Central memory CD8-positive, alpha-beta T cell (primary cell): ENCODE measurements around the gene GDF7.

Experiments used
- ATAC-seq: fragments of 150-1000 bp; cut with Tn5 transposase; replicated peaks from 2 replicates; pipeline ENCODE4 v1.10.0; 2022; ENCODE audit warnings: mild to moderate bottlenecking, moderate FRiP score, moderate number of reproducible peaks; ENCODE audit not compliant: poor library complexity, severe bottlenecking; ENCODE audit errors: extremely low read depth
- DNase-seq, 2 donors: peaks; one replicate each; pipeline ENCODE4 v3.0.0; 2021; ENCODE audit warnings: low spot score in 2 of 2
- H3K27ac Mint-ChIP-seq: one replicate; pipeline ENCODE4 v1.8.0; 2022; ENCODE audit warnings: low read depth, mild to moderate bottlenecking, moderate library complexity, mixed read lengths
- H3K27me3 Mint-ChIP-seq: one replicate; pipeline ENCODE4 v1.8.0; 2022; ENCODE audit warnings: mixed read lengths
- H3K36me3 Mint-ChIP-seq: one replicate; pipeline ENCODE4 v1.8.0; 2022; ENCODE audit warnings: mild to moderate bottlenecking, moderate library complexity, mixed read lengths; ENCODE audit not compliant: insufficient read depth
- H3K4me1 Mint-ChIP-seq: one replicate; pipeline ENCODE4 v1.8.0; 2022; ENCODE audit warnings: mixed read lengths
- H3K4me3 Mint-ChIP-seq: one replicate; pipeline ENCODE4 v1.8.0; 2022; ENCODE audit warnings: mild to moderate bottlenecking, moderate library complexity, mixed read lengths
- H3K9me3 Mint-ChIP-seq: one replicate; pipeline ENCODE4 v1.8.0; 2022; ENCODE audit warnings: mixed read lengths

The GDF7 gene

DNA sequence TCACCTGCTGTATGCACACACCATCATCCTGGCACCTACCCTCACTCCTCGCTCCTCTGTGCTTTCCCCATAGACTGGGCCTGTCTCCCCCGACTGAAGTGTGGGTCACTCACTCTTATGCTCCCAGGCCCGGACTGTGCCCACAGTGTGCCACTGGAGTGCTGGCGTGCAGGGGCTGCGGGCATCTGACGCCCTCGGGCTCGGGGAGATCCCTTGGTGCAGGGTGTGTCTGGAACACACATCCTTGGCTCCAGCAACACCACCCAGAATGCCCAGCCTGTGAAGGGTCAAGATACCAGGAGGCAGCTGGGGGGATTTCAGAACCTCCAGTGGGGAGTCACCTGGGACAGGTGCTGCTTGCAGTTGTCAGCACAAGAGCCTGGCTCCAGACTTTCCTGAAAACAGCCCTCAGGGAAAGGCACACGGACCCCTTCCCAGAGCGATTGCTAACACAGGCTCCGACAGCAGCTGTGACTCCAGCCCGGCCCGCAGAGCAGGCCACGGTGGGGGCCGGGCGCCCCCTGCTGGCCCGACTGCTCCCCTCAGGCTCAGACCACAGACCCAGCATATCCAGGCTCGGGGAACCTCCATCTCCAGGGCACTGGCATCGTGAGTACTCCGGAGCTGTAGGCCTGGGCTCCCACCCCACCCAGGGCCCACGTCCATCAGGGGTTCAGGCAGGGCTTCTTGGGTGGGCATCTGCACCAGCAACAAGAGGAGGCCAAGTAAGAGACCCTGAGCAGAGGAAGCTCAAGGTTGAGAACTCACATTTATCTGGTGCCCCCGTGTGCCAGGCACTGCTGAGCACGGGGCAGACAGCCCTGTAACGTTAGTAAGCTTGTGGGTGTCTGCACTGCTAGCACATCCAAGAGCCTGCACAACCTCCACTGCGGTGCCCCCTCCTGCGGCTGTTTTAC is 24.6 kb upstream of the GDF7 start:
- peaks cover 11% of the 10 kb centered on the region for H3K36me3 Mint-ChIP-seq
- H3K9me3 Mint-ChIP-seq, result no peaks in the 10 kb centered on the region

DNA sequence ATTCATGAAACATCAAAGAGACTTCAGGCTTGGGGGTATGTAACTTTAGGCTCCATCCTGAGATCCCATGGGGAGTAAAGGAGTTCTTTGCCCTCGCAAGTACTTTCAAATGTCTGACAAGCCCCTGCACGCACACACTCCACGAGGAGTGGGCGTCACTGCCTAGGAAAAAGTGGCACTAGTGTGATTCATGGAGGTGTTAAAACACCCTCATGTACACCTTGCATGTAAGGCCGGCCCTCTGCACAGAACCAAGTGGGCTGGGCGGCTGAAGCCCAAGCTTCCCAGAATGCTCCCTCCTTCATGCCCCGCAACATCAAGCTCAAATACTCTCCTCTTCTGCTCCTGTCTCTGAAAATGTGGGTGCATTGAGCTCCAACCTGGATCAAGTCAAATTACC is 23.9 kb upstream of the GDF7 start:
- ATAC-seq (no peak), DNase-seq (no peak)
- H3K27ac Mint-ChIP-seq, result no peak overlapping the region
- peaks cover 11% of the 10 kb centered on the region for H3K36me3 Mint-ChIP-seq
- no peaks in the 10 kb centered on the region for H3K9me3 Mint-ChIP-seq
- no peak overlapping the region for H3K4me3 Mint-ChIP-seq
- H3K4me1 Mint-ChIP-seq, result peaks cover 19% of the 10 kb centered on the region
- no peaks in the 10 kb centered on the region for H3K27me3 Mint-ChIP-seq

More for the DNA sequence above, 24.6 kb upstream of the GDF7 start:
- Mint-ChIP-seq H3K27ac (no peak overlapping the region), H3K27me3 (no peaks in the 10 kb centered on the region), H3K4me1 (peaks cover 16% of the 10 kb centered on the region), H3K4me3 (no peak overlapping the region)
- ATAC-seq, result peak; percentile 96
- DNase-seq, result peak; percentile 60 to 68

DNA sequence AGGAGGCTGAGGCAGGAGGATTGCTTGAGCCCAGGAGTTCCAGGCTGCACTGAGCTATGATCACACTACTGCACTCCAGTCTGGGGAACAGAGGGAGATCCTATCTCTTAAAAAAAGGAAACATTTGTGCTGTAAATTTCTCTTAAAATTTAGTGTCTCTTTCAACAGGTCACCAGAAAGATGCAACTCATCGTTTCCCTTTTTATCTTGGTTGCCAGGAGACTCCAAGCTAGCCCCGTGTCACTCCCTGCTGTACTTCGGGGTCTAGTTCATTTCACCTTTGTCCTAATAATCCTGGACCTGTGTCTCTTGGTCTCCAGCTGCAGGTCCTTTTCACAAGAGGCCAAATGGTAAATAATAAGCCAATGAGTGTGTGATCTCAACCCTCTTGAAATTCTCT is 23.1 kb upstream of the GDF7 start:
- Mint-ChIP-seq H3K27ac (peak overlapping the region; percentile 61), H3K4me3 (no peak overlapping the region), H3K27me3 (no peaks in the 10 kb centered on the region), H3K4me1 (peaks cover 26% of the 10 kb centered on the region), H3K36me3 (peaks cover 11% of the 10 kb centered on the region), H3K9me3 (no peaks in the 10 kb centered on the region)
- ATAC-seq (no peak), DNase-seq (no peak)

DNA sequence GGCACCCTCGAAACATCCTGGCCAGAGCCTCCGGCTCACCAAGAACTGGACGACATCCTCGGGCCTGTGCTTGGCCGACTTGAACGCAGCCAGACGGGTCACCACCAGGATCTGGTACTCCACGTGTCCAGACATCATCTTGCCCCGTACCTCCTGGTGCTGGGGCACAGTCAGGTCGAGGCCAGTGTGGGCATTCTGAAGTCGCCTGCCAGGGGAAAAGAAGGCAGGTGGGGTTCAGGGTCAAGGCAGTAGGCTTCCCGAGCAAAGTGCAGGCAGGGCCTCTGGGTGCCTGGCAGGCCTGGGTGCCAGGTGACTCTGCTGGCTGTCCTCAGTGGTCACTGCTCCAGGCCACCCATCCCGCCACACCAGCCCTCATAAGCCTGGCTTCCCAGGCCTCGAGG is 21.6 kb upstream of the GDF7 start:
- Mint-ChIP-seq H3K27me3 (no peaks in the 10 kb centered on the region), H3K36me3 (peaks cover 8% of the 10 kb centered on the region), H3K4me3 (no peak overlapping the region), H3K27ac (no peak overlapping the region), H3K9me3 (no peaks in the 10 kb centered on the region), H3K4me1 (peaks cover 41% of the 10 kb centered on the region)
- no peak for DNase-seq
- ATAC-seq, result no peak

DNA sequence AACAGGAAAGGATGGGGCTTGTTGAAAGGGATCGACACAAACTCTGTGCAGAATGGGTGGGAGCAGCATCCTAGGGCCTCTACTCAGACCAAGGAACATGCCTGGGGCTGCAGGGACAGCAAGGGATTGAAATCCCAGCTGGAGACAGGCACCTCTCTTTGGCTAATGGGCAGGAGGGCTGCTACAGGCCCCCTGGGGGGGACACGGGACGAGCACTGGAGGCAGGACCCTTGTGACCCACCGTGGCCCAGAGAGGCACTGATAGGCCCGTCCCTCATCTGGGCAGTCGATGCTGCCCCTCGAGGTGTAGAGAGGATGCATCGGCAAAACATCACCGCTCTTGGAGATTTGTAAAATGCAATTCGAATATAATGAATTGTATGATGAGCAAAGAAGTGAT is 21.2 kb upstream of the GDF7 start:
- peaks cover 44% of the 10 kb centered on the region for H3K4me1 Mint-ChIP-seq
- no peaks in the 10 kb centered on the region for H3K27me3 Mint-ChIP-seq
- ATAC-seq (no peak), DNase-seq (no peak)
- H3K36me3 Mint-ChIP-seq, result peaks cover 8% of the 10 kb centered on the region
- no peak overlapping the region for H3K27ac Mint-ChIP-seq
- H3K9me3 Mint-ChIP-seq, result no peaks in the 10 kb centered on the region
- no peak overlapping the region for H3K4me3 Mint-ChIP-seq

DNA sequence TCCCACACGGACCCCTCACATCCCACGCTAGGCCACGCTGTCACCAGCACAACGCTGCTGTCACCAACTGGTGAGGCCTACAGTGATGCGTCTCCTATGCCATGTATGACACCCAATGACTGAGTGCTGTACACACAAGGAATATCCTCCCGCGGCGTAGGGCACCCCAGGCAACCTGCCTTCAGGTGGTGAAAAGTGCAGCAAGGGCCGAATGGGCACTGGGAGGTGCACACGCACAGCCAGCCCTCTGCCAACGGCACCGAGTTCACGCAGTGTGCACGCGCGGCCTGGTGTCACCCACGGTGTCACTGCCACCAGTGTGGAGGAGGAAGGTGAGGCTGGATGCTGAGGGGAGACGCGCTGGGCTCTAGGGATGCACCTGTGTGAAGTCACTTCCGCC is 20.5 kb upstream of the GDF7 start:
- H3K36me3 Mint-ChIP-seq, result peaks cover 11% of the 10 kb centered on the region

DNA sequence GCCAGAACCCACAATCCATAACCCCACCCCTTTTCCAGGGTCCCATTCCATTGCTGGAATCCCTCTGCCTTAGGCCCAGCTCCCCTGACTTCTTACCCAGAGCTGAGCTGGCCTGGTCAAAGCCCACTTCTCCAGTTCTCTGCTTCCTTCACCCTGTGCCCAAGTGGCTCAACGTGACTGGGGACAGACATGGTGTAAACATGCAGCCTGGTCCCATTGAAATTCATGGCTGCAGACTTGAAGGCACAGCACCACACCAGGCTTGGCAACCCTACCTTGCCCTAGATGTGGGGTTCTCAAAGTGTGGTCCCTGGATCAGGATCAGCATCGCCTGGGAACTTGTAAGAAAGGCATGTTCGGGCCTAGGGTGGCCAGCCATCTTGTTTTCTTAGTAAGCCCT is 19.7 kb upstream of the GDF7 start:
- DNase-seq (no peak), ATAC-seq (no peak)
- Mint-ChIP-seq H3K4me1 (peaks cover 46% of the 10 kb centered on the region), H3K4me3 (no peak overlapping the region), H3K27ac (no peak overlapping the region), H3K27me3 (no peaks in the 10 kb centered on the region), H3K36me3 (peaks cover 11% of the 10 kb centered on the region), H3K9me3 (no peaks in the 10 kb centered on the region)

More for the DNA sequence above, 20.5 kb upstream of the GDF7 start:
- ATAC-seq, result no peak
- H3K9me3 Mint-ChIP-seq, result no peaks in the 10 kb centered on the region
- no peak overlapping the region for H3K4me3 Mint-ChIP-seq
- peaks cover 48% of the 10 kb centered on the region for H3K4me1 Mint-ChIP-seq
- no peaks in the 10 kb centered on the region for H3K27me3 Mint-ChIP-seq
- no peak for DNase-seq
- H3K27ac Mint-ChIP-seq, result no peak overlapping the region

DNA sequence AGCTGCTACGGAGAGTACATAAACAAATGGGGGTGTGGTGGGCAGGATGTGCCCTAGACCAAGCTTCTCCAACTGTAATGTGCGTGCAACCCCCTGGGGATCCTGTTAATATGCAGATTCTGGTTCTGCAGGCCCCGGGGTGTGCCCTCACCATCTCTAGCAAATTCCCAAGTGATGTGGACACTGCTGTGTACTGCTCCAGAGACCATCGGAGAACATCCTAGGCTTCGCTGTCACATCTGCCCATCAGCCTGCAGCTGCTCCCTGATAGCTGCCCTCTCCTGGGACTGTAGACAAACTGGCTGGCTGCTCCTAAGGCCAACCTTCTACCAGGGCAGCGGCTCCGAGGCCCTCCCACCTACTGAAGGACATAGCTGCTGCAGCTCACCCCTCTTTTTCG is 19.2 kb upstream of the GDF7 start:
- H3K36me3 Mint-ChIP-seq, result peaks cover 11% of the 10 kb centered on the region
- no peak for ATAC-seq
- no peaks in the 10 kb centered on the region for H3K27me3 Mint-ChIP-seq
- peak overlapping the region; percentile 92 for H3K27ac Mint-ChIP-seq
- no peaks in the 10 kb centered on the region for H3K9me3 Mint-ChIP-seq
- H3K4me1 Mint-ChIP-seq, result peaks cover 41% of the 10 kb centered on the region
- no peak overlapping the region for H3K4me3 Mint-ChIP-seq
- no peak for DNase-seq

DNA sequence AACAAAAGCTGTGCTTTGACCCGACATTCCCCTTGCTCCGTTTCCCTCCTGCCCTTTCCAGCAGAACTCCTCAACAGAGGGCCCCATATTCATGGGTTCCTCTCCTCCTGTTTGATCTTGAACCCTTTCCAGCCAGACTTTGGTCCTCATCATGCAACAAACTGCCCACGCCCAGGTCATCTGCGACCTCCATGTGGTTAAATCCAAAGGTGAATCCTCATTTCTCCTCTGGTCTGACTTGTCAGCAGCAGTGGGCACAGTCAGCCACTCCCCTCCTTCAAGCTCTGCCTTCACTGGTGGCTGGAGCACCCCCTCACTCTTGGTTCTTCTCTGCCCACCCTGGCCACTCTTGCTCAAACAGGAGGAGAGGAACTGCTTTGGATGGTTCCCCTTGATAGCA is 18.7 kb upstream of the GDF7 start:
- H3K9me3 Mint-ChIP-seq, result no peaks in the 10 kb centered on the region
- peaks cover 41% of the 10 kb centered on the region for H3K4me1 Mint-ChIP-seq
- peak overlapping the region; percentile 92 for H3K27ac Mint-ChIP-seq
- no peak for DNase-seq
- no peak overlapping the region for H3K4me3 Mint-ChIP-seq
- H3K36me3 Mint-ChIP-seq, result peaks cover 13% of the 10 kb centered on the region
- H3K27me3 Mint-ChIP-seq, result no peaks in the 10 kb centered on the region
- ATAC-seq, result no peak

DNA sequence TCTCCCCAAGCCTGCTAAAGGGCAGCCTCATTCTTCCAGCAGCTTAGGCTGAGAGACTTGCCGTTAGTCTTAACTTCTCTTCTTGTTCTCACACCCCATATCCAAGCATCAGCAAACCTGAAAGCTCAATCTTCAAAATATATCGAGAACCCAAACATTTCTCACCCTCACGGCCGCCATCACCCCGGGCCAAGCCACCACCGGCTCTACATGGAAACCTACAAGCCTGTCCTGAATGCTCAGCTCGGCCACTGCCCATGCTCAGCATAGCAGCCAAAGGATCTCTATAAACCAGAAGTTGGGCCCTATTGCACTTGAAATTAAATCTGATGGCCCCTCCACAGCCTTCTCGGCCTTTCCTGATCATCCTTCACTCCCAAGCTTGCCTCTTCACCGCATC is 18.1 kb upstream of the GDF7 start:
- ATAC-seq (no peak), DNase-seq (no peak)
- H3K36me3 Mint-ChIP-seq, result peaks cover 13% of the 10 kb centered on the region
- H3K9me3 Mint-ChIP-seq, result no peaks in the 10 kb centered on the region
- H3K27me3 Mint-ChIP-seq, result no peaks in the 10 kb centered on the region
- no peak overlapping the region for H3K4me3 Mint-ChIP-seq
- H3K4me1 Mint-ChIP-seq, result peaks cover 41% of the 10 kb centered on the region
- peak overlapping the region; percentile 92 for H3K27ac Mint-ChIP-seq

DNA sequence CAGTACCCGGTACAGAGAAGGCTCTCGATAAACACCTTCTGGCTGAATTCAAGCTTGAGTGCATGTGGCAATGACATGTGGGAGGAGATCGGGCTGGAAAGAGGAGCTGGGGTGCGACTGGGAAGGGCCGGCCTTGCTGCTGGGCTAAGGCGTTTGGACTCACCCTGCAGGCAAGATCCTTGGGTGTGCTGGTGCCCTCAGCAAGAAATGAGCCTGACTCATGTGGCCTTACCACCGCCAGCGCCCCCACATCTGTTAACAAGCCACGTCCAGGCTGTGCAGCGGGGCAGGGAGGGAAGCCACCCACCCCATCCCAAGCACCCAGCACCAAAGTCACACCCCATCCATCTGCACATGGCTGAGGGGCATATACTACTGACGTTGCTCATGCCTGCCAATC is 17.4 kb upstream of the GDF7 start:
- H3K4me1 Mint-ChIP-seq, result peaks cover 35% of the 10 kb centered on the region
- H3K9me3 Mint-ChIP-seq, result no peaks in the 10 kb centered on the region
- DNase-seq (no peak), ATAC-seq (no peak)
- peak overlapping the region; percentile 92 for H3K27ac Mint-ChIP-seq
- peaks cover 11% of the 10 kb centered on the region for H3K36me3 Mint-ChIP-seq
- peak overlapping the region; percentile 81 for H3K4me3 Mint-ChIP-seq
- no peaks in the 10 kb centered on the region for H3K27me3 Mint-ChIP-seq

DNA sequence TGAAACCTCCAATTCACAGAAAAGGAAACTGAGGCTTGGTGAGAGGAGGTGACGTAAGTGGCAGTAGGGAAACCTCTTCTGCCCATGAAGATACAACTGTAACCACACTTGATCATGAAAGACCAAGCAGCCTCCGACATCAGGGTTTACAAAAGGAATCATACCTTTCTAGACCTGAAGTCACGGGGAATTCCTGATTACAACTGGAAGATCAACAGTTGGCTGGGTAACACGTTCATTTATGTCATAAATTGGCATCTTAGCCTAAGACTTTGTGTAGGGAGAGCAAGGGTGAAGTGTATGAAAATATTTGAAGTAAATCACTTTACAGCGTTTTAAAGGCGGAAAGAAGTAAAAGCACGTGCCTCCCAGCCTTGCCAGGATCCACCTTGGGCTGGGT is 17.0 kb upstream of the GDF7 start:
- Mint-ChIP-seq H3K9me3 (no peaks in the 10 kb centered on the region), H3K27ac (peak overlapping the region; percentile 92), H3K27me3 (no peaks in the 10 kb centered on the region), H3K4me3 (peak overlapping the region; percentile 81), H3K4me1 (peaks cover 35% of the 10 kb centered on the region), H3K36me3 (peaks cover 8% of the 10 kb centered on the region)
- no peak for ATAC-seq
- DNase-seq, result no peak

DNA sequence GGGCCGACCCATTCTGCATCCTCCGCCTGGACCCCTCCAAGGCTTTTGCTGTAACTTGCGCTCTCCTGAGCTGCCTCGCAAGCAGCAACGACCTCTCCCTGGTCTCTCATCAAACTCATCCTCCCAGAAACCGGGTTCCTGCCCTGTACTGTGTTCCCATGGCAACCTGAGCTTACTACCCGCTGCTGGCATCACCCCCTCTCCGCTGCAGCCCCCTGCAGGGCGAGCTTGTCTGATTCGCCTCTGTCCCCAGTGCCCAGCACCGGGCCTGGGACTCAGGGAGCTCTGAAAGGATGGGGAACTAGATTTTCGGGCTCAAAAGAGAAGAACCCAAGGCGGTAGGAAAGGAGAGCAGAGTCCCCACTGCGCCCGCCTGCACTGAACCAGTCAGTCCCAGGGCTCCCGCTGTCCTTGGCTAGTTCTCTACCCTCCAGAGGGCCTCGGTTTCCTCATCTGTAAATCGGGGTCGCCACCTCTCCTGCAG is 16.5 kb upstream of the GDF7 start:
- Mint-ChIP-seq H3K36me3 (peaks cover 8% of the 10 kb centered on the region), H3K4me1 (peaks cover 35% of the 10 kb centered on the region), H3K27ac (peak overlapping the region; percentile 92), H3K27me3 (no peaks in the 10 kb centered on the region), H3K4me3 (peak overlapping the region; percentile 81), H3K9me3 (no peaks in the 10 kb centered on the region)
- ATAC-seq, result peak; percentile 3
- peak in 1 of 2 donors; percentile 29 for DNase-seq
